H1 (cell line): ENCODE data around the gene BCAS3. TPM values are rescaled to one million over a fixed set of nuclear protein-coding genes. Genes with fewer than 3 reads are reported as not detected.

Source experiments
- CEBPB ChIP-seq: IDR thresholded peaks from 2 replicates; pipeline ENCODE4 v1.6.1; 2012; ENCODE audit warnings: low read depth, low read length
- EZH2 ChIP-seq: fragments of 200-600 bp; sonication (generic); IDR thresholded peaks from 2 replicates; pipeline ENCODE4 v1.7.1; 2012; ENCODE audit warnings: low read depth, mild to moderate bottlenecking, moderate library complexity, low read length, inconsistent platforms; ENCODE audit not compliant: severe bottlenecking
- polyA plus RNA-seq, 7 experiments: library from polyadenylated mRNA; depleted of rRNA in 3 of 7; stranded (reverse) in 5 of 7; unstranded in 2 of 7; fragments of >200 nt in 5 of 7; fragments of 200-250 nt in 2 of 7; gene quantifications; 1 replicate in 5 of 7; 2 replicates in 1 of 7; 4 replicates in 1 of 7; pipeline versions ENCODE4 v1.2.1 to v1.2.3, GENCODE V29; 2011 to 2013; ENCODE audit warnings: missing spikeins in 2 of 7, mixed read lengths in 2 of 7
- total RNA-seq: library from RNA; stranded (reverse); fragmentation: NEBNext Ultra II Directional; extraction: Animal tissue kit (Norgen Biotek cat#: 25700); gene quantifications from 2 replicates; pipeline ENCODE4 v1.2.1, GENCODE V29; 2021

BCAS3 gene
- total and polyA plus RNA-seq, 2 of the 8 experiments (the other 6 are each of a cell fraction or from before 2014, with no cell fraction given), result 9.9 to 13.3 TPM

GRCh38 chr17:60630352-60630751 lies 47.3 kb upstream of the BCAS3 start (continued):
- TF ChIP-seq CEBPB, result no peak
- TF ChIP-seq EZH2, result no peak
